ENCODE data around the gene IFFO2.

The IFFO2 gene

GRCh38 chr1:18936814-18937481 is 19.5 kb downstream of the IFFO2 start:
- no peak for DNase-seq (ENCODE audit: low spot score)

GRCh38 chr1:18936471-18936813 is 20.0 kb downstream of the IFFO2 start:
- no peak for DNase-seq (ENCODE audit: low spot score)

- no peak for DNase-seq (ENCODE audit: low spot score)
Observed at GRCh38 chr1:18934205-18935000, 22.1 kb downstream of the IFFO2 start.

GRCh38 chr1:18932879-18933278 is 23.6 kb downstream of the IFFO2 start:
- DNase-seq (ENCODE audit: low spot score) = no peak

- DNase-seq (ENCODE audit: low spot score) = no peak
Observed at GRCh38 chr1:18932387-18932786, 24.1 kb downstream of the IFFO2 start.

GRCh38 chr1:18931730-18932129 is 24.7 kb downstream of the IFFO2 start:
- DNase-seq (ENCODE audit: low spot score) = no peak

GRCh38 chr1:18929686-18930085 is 26.8 kb downstream of the IFFO2 start:
- no peak for DNase-seq (ENCODE audit: low spot score)

- no peak for DNase-seq (ENCODE audit: low spot score)
Observed at GRCh38 chr1:18928985-18929384, 27.5 kb downstream of the IFFO2 start.

- no peak for DNase-seq (ENCODE audit: low spot score)
Observed at GRCh38 chr1:18928406-18928805, 28.1 kb downstream of the IFFO2 start.

GRCh38 chr1:18927654-18928272 is 28.7 kb downstream of the IFFO2 start:
- DNase-seq (ENCODE audit: low spot score) = no peak

- no peak for DNase-seq (ENCODE audit: low spot score)
Observed at GRCh38 chr1:18927082-18927653, 29.3 kb downstream of the IFFO2 start.

- DNase-seq (ENCODE audit: low spot score) = peak; percentile 94
Observed at GRCh38 chr1:18926315-18927081, 30.0 kb downstream of the IFFO2 start.

GRCh38 chr1:18925279-18925678 is 31.2 kb downstream of the IFFO2 start:
- DNase-seq (ENCODE audit: low spot score) = no peak

GRCh38 chr1:18924221-18924691 is 32.2 kb downstream of the IFFO2 start:
- peak; percentile 58 for DNase-seq (ENCODE audit: low spot score)

GRCh38 chr1:18923756-18924211 is 32.7 kb downstream of the IFFO2 start:
- peak; percentile 61 for DNase-seq (ENCODE audit: low spot score)

GRCh38 chr1:18922848-18923755 is 33.4 kb downstream of the IFFO2 start:
- no peak for DNase-seq (ENCODE audit: low spot score)

GRCh38 chr1:18922319-18922726 is 34.2 kb downstream of the IFFO2 start:
- DNase-seq (ENCODE audit: low spot score) = peak; percentile 94

GRCh38 chr1:18921516-18922251 is 34.8 kb downstream of the IFFO2 start:
- DNase-seq (ENCODE audit: low spot score) = no peak

- no peak for DNase-seq (ENCODE audit: low spot score)
Observed at GRCh38 chr1:18920931-18921330, 35.5 kb downstream of the IFFO2 start.

- DNase-seq (ENCODE audit: low spot score) = no peak
Observed at GRCh38 chr1:18919956-18920355, 36.5 kb downstream of the IFFO2 start.
